ENCODE data around the gene PNKP.
A peak's percentile ranks its signal among the peaks of the same experiment; 100 is the strongest.
"Not testable (repeated sequence)": the region's sequence is repeated elsewhere in the genome, so short reads cannot be mapped to it uniquely, and the experiment has no call there.

PNKP gene

DNA sequence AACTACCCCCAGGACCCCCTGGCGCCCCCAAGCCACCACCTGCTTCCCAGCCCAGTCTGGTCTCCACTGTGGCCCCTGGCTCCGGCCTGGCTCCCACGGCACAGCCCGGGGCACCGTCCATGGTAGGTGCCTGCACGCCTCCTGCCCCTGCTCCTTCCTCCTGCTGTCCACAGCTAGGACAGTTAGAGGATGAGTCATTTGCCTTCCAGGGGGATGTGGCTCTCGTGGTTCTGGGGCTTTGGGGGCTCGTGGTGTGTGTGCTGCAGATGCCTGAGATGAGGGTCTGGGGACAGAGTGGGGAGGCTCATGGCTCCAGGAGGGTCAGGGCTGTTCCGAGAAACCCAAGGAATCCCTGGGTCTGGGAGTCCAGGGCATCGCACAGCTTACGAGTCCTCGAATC lies 36.6 kb downstream of the PNKP start:
- peaks cover 21% of the 10 kb centered on the region for H3K36me3 Mint-ChIP-seq
- DNase-seq (ENCODE audit: low spot score in 2 of 2), result no peak
- no peak for ATAC-seq (ENCODE audit: low read depth)
- H3K4me3 Mint-ChIP-seq, result no peak overlapping the region
- peaks cover 6% of the 10 kb centered on the region for H3K4me1 Mint-ChIP-seq
- no peak overlapping the region for H3K27ac Mint-ChIP-seq
- H3K27me3 Mint-ChIP-seq, result no peaks in the 10 kb centered on the region
- no peaks in the 10 kb centered on the region for H3K9me3 Mint-ChIP-seq

DNA sequence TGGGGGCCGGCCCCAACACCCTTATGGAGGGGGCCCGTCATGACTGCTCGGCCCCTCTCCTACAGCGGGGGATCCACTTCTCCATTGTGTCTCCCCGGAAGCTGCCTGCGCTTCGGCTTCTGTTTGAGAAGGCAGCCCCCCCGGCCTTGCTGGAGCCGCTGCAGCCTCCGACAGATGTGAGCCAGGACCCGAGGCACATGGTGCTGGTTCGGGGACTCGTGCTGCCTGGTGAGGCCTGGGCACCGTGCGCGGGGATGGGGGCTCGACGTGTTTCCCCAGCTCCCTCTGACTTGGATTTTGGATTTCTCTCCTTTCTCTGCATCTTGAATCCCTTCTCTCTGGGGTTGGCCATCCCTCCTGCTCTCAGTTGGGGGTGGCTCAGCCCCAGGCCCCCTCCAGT lies 37.7 kb downstream of the PNKP start:
- Mint-ChIP-seq H3K9me3 (no peaks in the 10 kb centered on the region), H3K27me3 (no peaks in the 10 kb centered on the region), H3K4me3 (no peak overlapping the region), H3K27ac (no peak overlapping the region), H3K4me1 (peaks cover 6% of the 10 kb centered on the region), H3K36me3 (peaks cover 17% of the 10 kb centered on the region)
- DNase-seq (ENCODE audit: low spot score in 2 of 2), result no peak
- ATAC-seq (ENCODE audit: low read depth), result no peak

DNA sequence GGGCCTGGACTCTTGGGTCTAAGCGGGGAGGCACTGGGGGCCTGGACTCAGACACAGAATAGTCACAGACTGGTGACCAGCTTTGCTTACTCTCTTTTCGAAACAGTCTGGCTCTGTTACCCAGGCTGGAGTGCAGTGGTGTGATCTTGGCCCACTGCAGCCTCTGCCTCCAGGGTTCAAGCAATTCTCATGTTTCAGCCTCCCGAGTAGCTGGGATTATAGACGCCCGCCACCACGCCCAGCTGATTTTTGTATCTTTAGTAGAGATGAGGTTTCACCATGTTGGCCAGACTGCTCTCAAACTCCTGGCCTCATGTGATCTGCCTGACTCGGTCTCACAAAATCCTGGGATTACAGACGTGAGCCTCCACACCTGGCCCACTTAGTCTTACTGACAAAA lies 38.2 kb downstream of the PNKP start:
- Mint-ChIP-seq H3K27me3 (no peaks in the 10 kb centered on the region), H3K9me3 (no peaks in the 10 kb centered on the region), H3K4me1 (peaks cover 11% of the 10 kb centered on the region), H3K4me3 (no peak overlapping the region), H3K27ac (no peak overlapping the region), H3K36me3 (peaks cover 16% of the 10 kb centered on the region)
- DNase-seq (ENCODE audit: low spot score in 2 of 2) (no peak), ATAC-seq (ENCODE audit: low read depth) (no peak)

DNA sequence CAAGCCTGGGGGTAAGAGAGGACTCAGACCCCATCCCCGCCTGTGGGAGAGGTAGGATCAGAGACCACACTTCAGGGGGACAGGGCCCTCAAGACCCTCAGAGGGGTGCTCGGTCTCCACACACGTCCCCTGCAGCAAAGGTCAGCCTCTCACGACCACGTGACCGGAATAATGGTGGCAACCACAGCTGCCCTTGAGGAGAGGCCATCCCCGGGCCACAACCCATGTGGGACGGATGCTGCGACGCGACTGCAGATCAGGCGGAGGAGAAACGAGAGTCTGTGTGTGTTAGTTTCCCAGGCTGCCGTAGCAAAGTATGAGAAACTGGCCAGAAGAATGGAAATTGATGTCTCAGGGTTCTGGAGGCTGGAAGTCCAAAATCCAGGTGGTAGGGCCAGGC lies 40.3 kb downstream of the PNKP start:
- ATAC-seq (ENCODE audit: low read depth) (no peak), DNase-seq (ENCODE audit: low spot score in 2 of 2) (no peak)
- peaks cover 12% of the 10 kb centered on the region for H3K36me3 Mint-ChIP-seq
- peaks cover 18% of the 10 kb centered on the region for H3K4me1 Mint-ChIP-seq
- no peaks in the 10 kb centered on the region for H3K27me3 Mint-ChIP-seq
- H3K4me3 Mint-ChIP-seq, result no peak overlapping the region
- H3K27ac Mint-ChIP-seq, result no peak overlapping the region
- H3K9me3 Mint-ChIP-seq, result no peaks in the 10 kb centered on the region

DNA sequence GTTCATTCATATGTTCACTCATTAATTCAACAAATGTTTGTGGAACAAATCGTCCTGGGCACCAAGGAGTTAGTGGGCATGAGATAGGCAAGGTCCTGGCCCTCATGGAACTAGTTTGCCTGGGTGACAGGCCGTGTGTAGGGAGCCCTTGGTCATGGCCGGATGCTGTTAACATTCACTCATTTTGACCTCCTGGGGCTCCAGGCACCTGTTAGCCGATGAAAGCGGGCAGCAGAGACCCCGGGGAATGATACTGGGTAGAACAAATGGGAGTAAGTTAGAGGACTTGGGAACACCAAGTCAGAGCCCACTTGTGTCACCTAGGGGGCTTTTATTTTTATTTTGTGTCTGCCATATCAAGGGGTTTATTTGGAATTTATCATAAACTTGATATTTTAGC lies 42.7 kb downstream of the PNKP start:
- no peak for ATAC-seq (ENCODE audit: low read depth)
- Mint-ChIP-seq H3K4me1 (peaks cover 18% of the 10 kb centered on the region), H3K4me3 (no peak overlapping the region)

DNA sequence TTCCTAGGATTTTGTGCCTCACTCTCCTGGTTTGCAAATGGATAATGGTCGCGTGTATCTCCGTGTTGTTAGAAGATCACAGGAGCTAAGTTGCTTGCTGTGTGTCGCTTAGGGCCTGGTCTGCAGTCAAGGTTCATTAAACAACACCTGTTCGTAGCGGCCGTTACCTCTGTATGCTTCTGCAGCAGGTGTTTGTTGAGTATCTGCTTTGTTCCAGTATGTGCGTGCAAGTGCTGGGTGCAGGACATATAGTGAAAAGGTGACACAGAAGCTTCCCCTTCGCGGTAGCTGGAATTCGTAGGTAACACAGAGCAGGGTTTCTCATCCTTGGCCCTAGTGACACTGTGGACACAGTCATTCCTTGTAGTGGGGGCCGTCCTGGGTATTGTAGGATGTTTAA lies 43.9 kb downstream of the PNKP start:
- DNase-seq (ENCODE audit: low spot score in 2 of 2) (no peak), ATAC-seq (ENCODE audit: low read depth) (peak; percentile 82)
- peak overlapping the region; percentile 53 for H3K4me3 Mint-ChIP-seq
- H3K4me1 Mint-ChIP-seq, result peaks cover 25% of the 10 kb centered on the region
- H3K9me3 Mint-ChIP-seq, result no peaks in the 10 kb centered on the region
- H3K27me3 Mint-ChIP-seq, result no peaks in the 10 kb centered on the region
- peaks cover 9% of the 10 kb centered on the region for H3K36me3 Mint-ChIP-seq
- H3K27ac Mint-ChIP-seq, result no peak overlapping the region

More for the DNA sequence above, 42.7 kb downstream of the PNKP start:
- no peaks in the 10 kb centered on the region for H3K9me3 Mint-ChIP-seq
- no peaks in the 10 kb centered on the region for H3K27me3 Mint-ChIP-seq
- peaks cover 9% of the 10 kb centered on the region for H3K36me3 Mint-ChIP-seq
- peak overlapping the region; percentile 45 for H3K27ac Mint-ChIP-seq
- DNase-seq (ENCODE audit: low spot score in 2 of 2), result no peak

DNA sequence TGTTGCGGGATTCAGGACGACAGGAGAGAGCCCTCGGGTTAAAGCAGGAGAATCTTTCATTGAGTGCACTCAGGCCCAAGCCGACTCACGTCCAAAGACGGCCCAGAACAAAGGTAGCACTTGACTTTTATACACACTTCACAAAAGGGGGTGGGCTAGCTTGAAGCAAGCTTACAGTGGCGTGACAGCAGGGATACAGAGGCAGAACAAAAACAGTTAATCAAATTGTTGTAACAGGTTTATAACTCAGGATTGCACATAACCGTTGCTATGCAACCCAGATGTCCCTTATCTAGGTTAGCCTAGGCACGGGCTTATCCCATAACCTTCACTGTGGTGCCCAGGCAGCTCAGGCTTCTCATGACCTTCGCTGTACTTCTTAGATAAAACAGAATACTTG lies 47.3 kb downstream of the PNKP start:
- H3K9me3 Mint-ChIP-seq, result no peaks in the 10 kb centered on the region
- ATAC-seq (ENCODE audit: low read depth) (no peak), DNase-seq (ENCODE audit: low spot score in 2 of 2) (no peak)
- no peaks in the 10 kb centered on the region for H3K27me3 Mint-ChIP-seq
- H3K4me3 Mint-ChIP-seq, result no peak overlapping the region
- H3K27ac Mint-ChIP-seq, result no peak overlapping the region
- peaks cover 4% of the 10 kb centered on the region for H3K36me3 Mint-ChIP-seq
- H3K4me1 Mint-ChIP-seq, result peaks cover 21% of the 10 kb centered on the region

DNA sequence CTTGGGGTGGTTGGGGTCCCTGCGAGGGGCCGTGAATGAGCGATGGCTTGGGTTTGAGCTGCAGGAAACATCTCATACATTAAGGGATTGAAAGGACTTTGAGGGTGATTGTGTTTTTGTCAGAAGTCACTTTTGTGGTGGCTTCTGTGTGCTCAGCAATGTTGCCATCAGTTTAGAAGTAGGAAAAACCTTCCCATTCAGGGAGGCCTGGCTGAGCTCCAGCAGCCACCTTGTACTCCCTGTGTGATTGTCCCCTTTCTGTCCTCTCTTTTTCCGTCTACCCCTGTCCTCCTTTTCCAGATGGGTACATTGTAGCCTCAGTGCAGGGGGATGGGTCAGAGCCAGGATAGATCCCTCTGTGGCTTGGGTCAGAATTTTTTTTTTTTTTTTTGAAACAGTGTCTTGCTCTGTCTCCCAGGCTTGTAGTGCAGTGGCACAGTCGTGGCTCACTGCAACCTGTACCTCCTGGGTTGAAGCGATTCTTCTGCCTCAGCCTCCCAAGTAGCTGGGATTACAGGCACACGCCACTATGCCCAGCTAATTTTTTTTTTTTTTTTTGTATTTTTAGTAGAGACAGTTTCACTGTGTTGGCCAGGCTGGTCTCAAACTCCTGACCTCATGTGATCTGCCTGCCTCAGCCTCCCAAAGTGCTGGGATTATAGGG lies 47.8 kb downstream of the PNKP start:
- Mint-ChIP-seq H3K4me3 (peak overlapping the region; percentile 99), H3K27ac (peak overlapping the region; percentile 100), H3K4me1 (peaks cover 19% of the 10 kb centered on the region)
- not testable (repeated sequence) for H3K27me3 Mint-ChIP-seq; DNase-seq (ENCODE audit: low spot score in 2 of 2); H3K36me3 Mint-ChIP-seq; ATAC-seq (ENCODE audit: low read depth); H3K9me3 Mint-ChIP-seq

DNA sequence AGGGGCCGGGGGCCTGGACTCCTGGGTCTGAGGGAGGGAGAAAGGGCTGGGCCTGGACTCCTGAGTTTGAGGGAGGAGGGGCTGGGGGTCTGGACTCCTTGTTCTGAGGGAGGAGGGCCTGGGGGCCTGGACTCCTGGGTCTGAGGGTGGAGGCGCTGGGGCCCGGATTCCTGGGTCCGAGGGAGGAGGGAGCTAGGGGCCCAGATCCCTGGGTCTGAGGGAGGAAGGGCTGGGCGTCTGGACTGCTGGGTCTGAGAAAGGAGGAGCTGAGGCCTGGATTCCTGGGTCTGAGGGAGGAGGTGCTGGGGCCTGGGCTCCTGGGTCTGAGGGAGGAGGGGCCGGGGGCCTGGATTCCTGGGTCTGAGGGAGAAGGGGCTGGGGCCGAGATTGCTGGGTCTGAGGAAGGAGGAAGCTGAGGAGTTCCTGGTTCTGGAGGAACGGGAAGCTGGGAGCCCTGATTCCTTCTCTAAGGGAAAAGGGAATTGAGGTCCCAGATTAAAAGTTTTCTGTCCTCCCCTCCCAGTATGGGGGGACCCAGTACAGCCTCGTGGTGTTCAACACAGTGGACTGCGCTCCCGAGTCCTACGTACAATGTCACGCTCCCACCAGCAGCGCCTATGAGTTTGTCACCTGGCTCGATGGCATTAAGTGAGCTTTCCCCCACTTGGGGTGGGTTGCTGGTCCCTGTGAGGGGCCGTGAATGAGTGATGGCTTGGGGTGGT lies 48.6 kb downstream of the PNKP start:
- H3K36me3 Mint-ChIP-seq, result peaks cover 4% of the 10 kb centered on the region
- no peaks in the 10 kb centered on the region for H3K9me3 Mint-ChIP-seq
- H3K4me1 Mint-ChIP-seq, result peaks cover 16% of the 10 kb centered on the region
- peak overlapping the region; percentile 100 for H3K27ac Mint-ChIP-seq
- DNase-seq (ENCODE audit: low spot score in 2 of 2), result no peak
- no peak for ATAC-seq (ENCODE audit: low read depth)
- H3K27me3 Mint-ChIP-seq, result no peaks in the 10 kb centered on the region
- peak overlapping the region; percentile 99 for H3K4me3 Mint-ChIP-seq

DNA sequence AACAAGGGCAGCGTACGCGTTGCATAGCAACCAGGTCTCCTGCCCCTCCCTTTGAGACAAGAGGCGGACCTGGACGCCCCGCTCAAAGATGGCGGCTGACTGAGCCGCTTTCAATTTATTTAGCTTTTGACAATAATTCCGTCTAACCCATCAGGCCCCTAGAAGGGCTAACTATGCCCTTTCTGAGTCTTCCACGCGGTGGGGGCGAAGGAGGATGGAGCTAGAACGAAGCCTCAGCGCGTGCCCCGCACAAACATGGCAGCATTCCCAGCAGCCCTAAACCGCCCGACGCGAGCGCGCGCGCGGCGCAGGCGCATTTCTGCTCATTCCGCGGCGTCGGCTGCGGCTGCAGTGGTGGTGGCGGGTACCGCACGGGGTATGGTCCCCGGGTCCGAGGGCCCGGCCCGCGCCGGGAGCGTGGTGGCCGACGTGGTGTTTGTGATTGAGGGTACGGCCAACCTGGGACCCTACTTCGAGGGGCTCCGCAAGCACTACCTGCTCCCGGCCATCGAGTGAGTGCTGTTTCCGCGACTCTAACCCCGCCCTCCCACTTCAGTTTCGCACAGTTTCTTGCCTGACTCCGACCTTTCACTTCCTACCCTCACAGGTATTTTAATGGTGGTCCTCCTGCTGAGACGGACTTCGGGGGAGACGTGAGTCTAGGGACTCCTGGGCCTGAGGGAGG lies 49.3 kb downstream of the PNKP start, which contains the start of gene MED25:
Gene MED25, plus strand, starts transcription at position 326 of the 685 bp plus-strand sequence. Its CDS starts 53 bp downstream, at position 379.
- peaks cover 1% of the 10 kb centered on the region for H3K36me3 Mint-ChIP-seq
- peak; percentile 55 for ATAC-seq (ENCODE audit: low read depth)
- DNase-seq (ENCODE audit: low spot score in 2 of 2), result peak; percentile 87 to 93
- peak within 1 kb of the TSS; percentile 99 for H3K4me3 Mint-ChIP-seq
- no peaks in the 10 kb centered on the region for H3K9me3 Mint-ChIP-seq
- peaks cover 14% of the 10 kb centered on the region for H3K4me1 Mint-ChIP-seq
- peak within 1 kb of the TSS; percentile 100 for H3K27ac Mint-ChIP-seq
- no peaks in the 10 kb centered on the region for H3K27me3 Mint-ChIP-seq

DNA sequence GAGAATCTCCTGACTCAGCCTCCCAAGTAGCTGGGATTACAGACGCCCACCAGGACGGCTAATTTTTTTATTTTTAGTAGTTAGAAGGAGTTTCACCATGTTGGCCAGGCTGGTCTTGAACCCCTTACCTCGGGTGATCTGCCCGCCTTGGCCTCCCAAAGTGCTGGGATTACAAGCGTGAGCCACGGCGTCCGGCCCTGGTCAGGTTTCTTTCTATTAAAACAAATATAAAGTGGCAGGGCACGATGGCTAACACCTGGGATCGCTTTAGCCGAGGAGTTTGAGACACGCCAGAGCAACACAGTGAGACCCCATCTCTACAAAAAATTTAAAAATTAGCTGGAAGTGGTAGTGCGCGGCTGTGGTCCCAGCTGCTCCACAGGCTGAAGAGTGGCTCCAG lies 50.8 kb downstream of the PNKP start:
- no peak overlapping the region for H3K4me3 Mint-ChIP-seq

DNA sequence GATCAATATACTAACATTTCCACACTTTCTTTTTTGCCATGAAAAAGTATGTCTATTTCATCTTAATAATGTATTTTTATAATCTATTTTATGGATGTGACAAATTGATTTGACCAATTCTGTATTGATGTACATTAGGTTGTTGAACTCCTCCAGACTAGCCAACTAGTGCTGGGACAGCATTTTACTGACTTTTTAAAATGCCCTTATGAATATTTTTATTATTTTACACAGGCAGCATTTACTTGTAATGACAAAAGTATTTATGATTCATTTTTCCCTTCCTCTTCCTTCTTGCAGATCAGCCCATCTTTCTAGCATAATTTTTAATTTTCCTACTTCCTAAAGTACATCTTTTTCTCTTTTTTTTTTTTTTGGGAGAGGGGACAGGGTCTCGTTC lies 53.4 kb downstream of the PNKP start:
- no peak for DNase-seq (ENCODE audit: low spot score in 2 of 2)
- Mint-ChIP-seq H3K27me3 (no peaks in the 10 kb centered on the region), H3K27ac (peak overlapping the region; percentile 99), H3K4me3 (peak overlapping the region; percentile 37), H3K36me3 (no peaks in the 10 kb centered on the region), H3K4me1 (peaks cover 24% of the 10 kb centered on the region), H3K9me3 (no peaks in the 10 kb centered on the region)
- no peak for ATAC-seq (ENCODE audit: low read depth)

More for the DNA sequence above, 50.8 kb downstream of the PNKP start:
- Mint-ChIP-seq H3K27ac (peak overlapping the region; percentile 100), H3K27me3 (no peaks in the 10 kb centered on the region), H3K36me3 (no peaks in the 10 kb centered on the region), H3K9me3 (no peaks in the 10 kb centered on the region), H3K4me1 (peaks cover 21% of the 10 kb centered on the region)
- DNase-seq (ENCODE audit: low spot score in 2 of 2) (no peak), ATAC-seq (ENCODE audit: low read depth) (no peak)

DNA sequence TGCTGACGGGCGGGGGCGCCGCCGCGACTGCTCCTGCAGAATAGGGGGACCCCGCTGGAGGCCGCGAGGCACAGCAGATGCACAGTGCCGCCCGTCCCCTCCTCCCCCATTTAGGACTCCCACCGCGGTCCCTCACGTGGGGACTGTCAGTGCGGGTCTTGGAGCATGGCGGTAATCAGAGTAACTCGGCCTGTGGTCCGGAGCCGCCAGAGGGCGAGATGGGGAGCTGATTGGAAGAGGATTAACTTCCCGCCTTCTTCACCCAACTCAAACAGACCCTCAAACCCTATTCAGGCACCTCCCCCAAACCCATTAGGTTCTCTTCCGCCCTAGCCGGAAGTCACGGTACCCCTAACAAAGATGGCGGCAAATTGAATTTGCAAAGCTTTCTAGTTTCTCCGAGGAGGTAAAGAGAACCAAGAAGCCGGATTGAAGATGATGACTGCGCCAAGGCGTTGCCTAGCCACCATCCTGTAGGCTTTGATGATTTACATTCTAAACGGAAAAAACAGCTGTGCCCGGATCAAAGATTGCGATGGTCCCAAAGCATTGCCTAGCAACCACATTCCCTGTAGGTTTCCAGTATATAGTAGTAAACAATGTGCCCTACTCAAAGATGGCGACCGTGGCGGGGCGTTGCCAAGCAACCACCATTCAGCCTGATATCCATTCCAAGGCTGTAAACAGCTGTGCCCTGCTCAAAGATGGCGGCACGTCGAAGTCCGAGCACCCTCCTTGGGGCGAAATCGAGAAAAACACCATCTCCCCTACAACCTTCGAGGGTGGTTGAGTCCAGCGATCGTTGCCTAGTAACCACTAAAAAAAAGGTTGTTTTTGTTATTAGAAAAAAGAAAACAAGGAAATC lies 54.1 kb downstream of the PNKP start, which contains the start of gene FUZ:
Gene FUZ, minus strand, starts transcription at position 296 of the 865 bp plus-strand sequence. Its CDS starts 186 bp downstream, at position 110.
- H3K4me3 Mint-ChIP-seq, result peak within 1 kb of the TSS; percentile 90

More for the DNA sequence above, 54.1 kb downstream of the PNKP start, which contains the start of gene FUZ:
- H3K27ac Mint-ChIP-seq, result peak within 1 kb of the TSS; percentile 99
- ATAC-seq (ENCODE audit: low read depth), result peak; percentile 64
- no peaks in the 10 kb centered on the region for H3K36me3 Mint-ChIP-seq
- H3K4me1 Mint-ChIP-seq, result peaks cover 26% of the 10 kb centered on the region
- no peaks in the 10 kb centered on the region for H3K27me3 Mint-ChIP-seq
- DNase-seq (ENCODE audit: low spot score in 2 of 2), result peak; percentile 77 to 93
- H3K9me3 Mint-ChIP-seq, result no peaks in the 10 kb centered on the region

Data from memory B cell (primary cell).